Measurements from ENCODE around the gene TAX1BP1. TPM values are rescaled to one million over a fixed set of nuclear protein-coding genes. Genes with fewer than 3 reads are reported as not detected.
A peak's percentile ranks its signal among the peaks of the same experiment; 100 is the strongest.

Gene TAX1BP1
- total RNA-seq, 2 donors from 2014 or later, result 38.9 to 57.6 TPM

DNA sequence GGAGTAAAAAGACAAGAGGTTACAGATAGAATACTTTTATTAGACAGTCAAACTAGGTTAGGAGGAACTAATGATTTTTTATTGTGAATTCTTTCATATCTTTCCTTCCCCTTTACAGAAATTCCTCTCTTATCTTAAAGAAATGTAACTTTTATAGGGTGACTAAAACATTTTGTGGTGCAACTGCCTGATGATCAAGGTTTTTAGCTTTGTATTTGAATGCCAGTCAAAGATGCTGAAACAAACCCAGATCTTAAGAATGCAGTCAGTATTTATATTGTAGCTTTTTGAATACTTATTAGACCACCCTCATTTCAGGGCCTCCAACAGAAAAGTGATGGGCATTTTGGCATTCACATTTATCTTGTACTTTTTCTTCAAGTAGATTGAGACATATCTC lies 27.4 kb downstream of the TAX1BP1 start:
- Histone ChIP-seq H3K27me3 (no peaks in the 10 kb centered on the region), H3K4me1 (peaks cover 30% of the 10 kb centered on the region), H3K27ac (no peak overlapping the region), H3K9me3 (no peaks in the 10 kb centered on the region), H3K36me3 (replicated peaks in 1 of 2; ENCODE audit: insufficient read depth in 1 of 2, low read depth in 2 of 2) (peaks cover 8 to 10% of the 10 kb centered on the region in 2 donors), H3K4me3 (no peak overlapping the region)
- no peak for TF ChIP-seq POLR2A (IDR thresholded peaks at IDR 0.05)
- TF ChIP-seq, protein P1, sequence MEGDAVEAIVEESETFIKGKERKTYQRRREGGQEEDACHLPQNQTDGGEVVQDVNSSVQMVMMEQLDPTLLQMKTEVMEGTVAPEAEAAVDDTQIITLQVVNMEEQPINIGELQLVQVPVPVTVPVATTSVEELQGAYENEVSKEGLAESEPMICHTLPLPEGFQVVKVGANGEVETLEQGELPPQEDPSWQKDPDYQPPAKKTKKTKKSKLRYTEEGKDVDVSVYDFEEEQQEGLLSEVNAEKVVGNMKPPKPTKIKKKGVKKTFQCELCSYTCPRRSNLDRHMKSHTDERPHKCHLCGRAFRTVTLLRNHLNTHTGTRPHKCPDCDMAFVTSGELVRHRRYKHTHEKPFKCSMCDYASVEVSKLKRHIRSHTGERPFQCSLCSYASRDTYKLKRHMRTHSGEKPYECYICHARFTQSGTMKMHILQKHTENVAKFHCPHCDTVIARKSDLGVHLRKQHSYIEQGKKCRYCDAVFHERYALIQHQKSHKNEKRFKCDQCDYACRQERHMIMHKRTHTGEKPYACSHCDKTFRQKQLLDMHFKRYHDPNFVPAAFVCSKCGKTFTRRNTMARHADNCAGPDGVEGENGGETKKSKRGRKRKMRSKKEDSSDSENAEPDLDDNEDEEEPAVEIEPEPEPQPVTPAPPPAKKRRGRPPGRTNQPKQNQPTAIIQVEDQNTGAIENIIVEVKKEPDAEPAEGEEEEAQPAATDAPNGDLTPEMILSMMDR (IDR thresholded peaks at IDR 0.05), result no peak
- DNase-seq, result no peak
- no peak for ATAC-seq
- intact Hi-C loops (cut with DNase I), result no loop called here

GRCh38 chr7:27771111-27771510 lies 31.1 kb downstream of the TAX1BP1 start:
- intact Hi-C loops (cut with DNase I), result no loop called here
- ATAC-seq, result peak; percentile 27

GRCh38 chr7:27774717-27775328 lies 34.9 kb downstream of the TAX1BP1 start:
- ATAC-seq (no peak), DNase-seq (peak in 1 of 4 donors; percentile 14)
- WGBS, 2 donors, result 22 to 28% methylated on average over 2 of the region's 2 CpGs
- no peaks in the 10 kb centered on the region for H3K9me3 ChIP-seq
- intact Hi-C loops (cut with DNase I), result no loop called here
- peaks cover 4% of the 10 kb centered on the region for H3K4me1 ChIP-seq
- H3K4me3 ChIP-seq, result no peak overlapping the region
- no peak overlapping the region for H3K27ac ChIP-seq
- TF ChIP-seq, protein P1 (IDR thresholded peaks at IDR 0.05), result peak; percentile 20 to 68 (median 55)
- TF ChIP-seq POLR2A (IDR thresholded peaks at IDR 0.05), result no peak
- peaks cover 1 to 5% of the 10 kb centered on the region in 2 donors for H3K36me3 ChIP-seq (replicated peaks in 1 of 2; ENCODE audit: insufficient read depth in 1 of 2, low read depth in 2 of 2)
- H3K27me3 ChIP-seq, result no peaks in the 10 kb centered on the region

More at GRCh38 chr7:27771111-27771510, 31.1 kb downstream of the TAX1BP1 start:
- H3K27ac ChIP-seq, result no peak overlapping the region
- H3K9me3 ChIP-seq, result no peaks in the 10 kb centered on the region
- WGBS, 2 donors, result 92 to 98% methylated on average over 2 of the region's 2 CpGs
- peaks cover 5 to 6% of the 10 kb centered on the region in 2 donors for H3K36me3 ChIP-seq (replicated peaks in 1 of 2; ENCODE audit: insufficient read depth in 1 of 2, low read depth in 2 of 2)
- no peak for DNase-seq
- H3K4me3 ChIP-seq, result no peak overlapping the region
- no peaks in the 10 kb centered on the region for H3K27me3 ChIP-seq
- H3K4me1 ChIP-seq, result peaks cover 19% of the 10 kb centered on the region
- TF ChIP-seq, protein P1 (IDR thresholded peaks at IDR 0.05), result no peak
- TF ChIP-seq POLR2A (IDR thresholded peaks at IDR 0.05), result no peak

DNA sequence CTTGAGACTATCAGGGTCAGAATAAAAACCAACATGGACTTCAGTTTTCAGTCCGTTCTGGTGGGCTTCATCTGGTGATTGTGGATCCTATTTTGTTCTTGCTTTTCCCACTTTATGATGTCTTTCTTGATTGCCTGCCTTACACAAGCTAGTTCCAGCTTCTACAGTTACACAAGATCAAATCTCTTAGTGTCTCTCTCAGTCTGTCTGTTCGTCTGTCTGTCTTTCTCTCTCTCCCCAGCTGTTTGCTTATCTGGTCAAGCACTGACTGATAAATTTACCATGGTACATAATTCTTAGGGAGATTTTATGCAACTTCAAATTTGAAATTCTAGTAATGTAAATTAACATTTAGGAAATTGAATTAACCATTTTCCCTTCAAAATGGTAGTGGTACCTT lies 35.8 kb downstream of the TAX1BP1 start:
- Histone ChIP-seq H3K9me3 (no peaks in the 10 kb centered on the region), H3K4me1 (peaks cover 4% of the 10 kb centered on the region), H3K36me3 (replicated peaks in 1 of 2; ENCODE audit: insufficient read depth in 1 of 2, low read depth in 2 of 2) (no peaks in the 10 kb centered on the region), H3K27ac (no peak overlapping the region), H3K4me3 (no peak overlapping the region), H3K27me3 (no peaks in the 10 kb centered on the region)
- no peak for ATAC-seq
- intact Hi-C loops (cut with DNase I), result no loop called here
- TF ChIP-seq POLR2A (IDR thresholded peaks at IDR 0.05), result no peak
- TF ChIP-seq, protein P1 (IDR thresholded peaks at IDR 0.05), result no peak
- WGBS, 2 donors, result 57 to 58% methylated on average over 2 of the region's 2 CpGs
- no peak for DNase-seq

- Histone ChIP-seq H3K27me3 (no peaks in the 10 kb centered on the region), H3K4me3 (no peak overlapping the region), H3K36me3 (replicated peaks in 1 of 2; ENCODE audit: insufficient read depth in 1 of 2, low read depth in 2 of 2) (no peaks in the 10 kb centered on the region), H3K4me1 (peaks cover 4% of the 10 kb centered on the region), H3K27ac (no peak overlapping the region), H3K9me3 (no peaks in the 10 kb centered on the region)
- intact Hi-C loops (cut with DNase I), result no loop called here
- TF ChIP-seq, protein P1 (IDR thresholded peaks at IDR 0.05), result no peak
- no peak for TF ChIP-seq POLR2A (IDR thresholded peaks at IDR 0.05)
- ATAC-seq (no peak), DNase-seq (no peak)
- WGBS, 2 donors, result 54 to 64% methylated on average over 2 of the region's 2 CpGs
These were observed 37.7 kb downstream of the TAX1BP1 start for GRCh38 chr7:27777662-27778061.
